Effector memory CD4-positive, alpha-beta T cell (primary cell): ENCODE data around the gene TPO.

Experiments used
- DNase-seq, 3 donors: peaks; one replicate each; pipeline ENCODE4 v3.0.0-alpha.2; 2020
- H3K27ac ChIP-seq: 2 replicates; pipeline ENCODE4 v1.7.0; 2013; ENCODE audit warnings: mild to moderate bottlenecking, low read length, moderate library complexity; ENCODE audit not compliant: insufficient read depth, poor library complexity, severe bottlenecking
- H3K27me3 ChIP-seq: replicated peaks from 2 replicates; pipeline ENCODE4 v1.7.0; 2013; ENCODE audit warnings: mild to moderate bottlenecking, low read length; ENCODE audit not compliant: insufficient read depth, control insufficient read depth, poor library complexity, severe bottlenecking
- H3K36me3 ChIP-seq: 2 replicates; pipeline ENCODE4 v1.7.0; 2013; ENCODE audit warnings: mild to moderate bottlenecking, low read length, moderate library complexity; ENCODE audit not compliant: control insufficient read depth, insufficient read depth
- H3K4me1 ChIP-seq: 2 replicates; pipeline ENCODE4 v1.7.0; 2013; ENCODE audit warnings: low read length, mild to moderate bottlenecking; ENCODE audit not compliant: control insufficient read depth, insufficient read depth, poor library complexity, severe bottlenecking
- H3K4me3 ChIP-seq: 2 replicates; pipeline ENCODE4 v1.7.0; 2013; ENCODE audit warnings: low read length, low read depth, mild to moderate bottlenecking; ENCODE audit not compliant: insufficient read depth, poor library complexity, severe bottlenecking
- H3K9me3 ChIP-seq: 2 replicates; pipeline ENCODE4 v1.7.0; 2013; ENCODE audit warnings: mild to moderate bottlenecking, low read length, moderate library complexity; ENCODE audit not compliant: control insufficient read depth

Gene TPO

DNA sequence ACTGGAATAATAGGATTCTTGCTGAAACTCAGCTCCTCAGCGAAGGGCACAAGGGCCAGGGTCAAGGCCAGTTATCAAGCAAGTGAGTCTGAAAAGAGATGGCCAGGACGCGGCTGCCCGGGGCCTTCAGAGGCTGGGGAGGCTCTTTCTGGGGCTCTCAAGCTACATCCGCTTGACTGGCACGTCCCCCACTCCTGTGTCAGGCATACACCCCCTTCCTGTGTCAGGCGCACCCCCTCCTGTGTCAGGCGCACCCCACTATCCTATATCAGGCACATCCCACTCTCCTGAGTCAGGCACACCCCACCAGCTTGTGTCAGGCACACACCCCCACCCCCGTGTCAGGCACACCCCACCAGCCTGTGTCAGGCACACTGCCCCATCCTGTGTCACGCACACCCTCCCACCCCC, 91.8 kb downstream of the TPO start:
- DNase-seq: no peak
- Histone ChIP-seq H3K27ac (no peak overlapping the region), H3K4me1 (peaks cover under 1% of the 10 kb centered on the region)

GRCh38 chr2:1509271-1510065, 96.2 kb downstream of the TPO start:
- no peak for DNase-seq
- no peaks in the 10 kb centered on the region for H3K36me3 ChIP-seq
- no peaks in the 10 kb centered on the region for H3K27me3 ChIP-seq
- H3K9me3 ChIP-seq: no peaks in the 10 kb centered on the region
- peak overlapping the region; percentile 32 for H3K27ac ChIP-seq
- peaks cover 7% of the 10 kb centered on the region for H3K4me1 ChIP-seq
- no peak overlapping the region for H3K4me3 ChIP-seq

More for the DNA sequence above, 91.8 kb downstream of the TPO start:
- Histone ChIP-seq H3K36me3 (no peaks in the 10 kb centered on the region), H3K4me3 (no peak overlapping the region), H3K27me3 (no peaks in the 10 kb centered on the region), H3K9me3 (no peaks in the 10 kb centered on the region)

DNA sequence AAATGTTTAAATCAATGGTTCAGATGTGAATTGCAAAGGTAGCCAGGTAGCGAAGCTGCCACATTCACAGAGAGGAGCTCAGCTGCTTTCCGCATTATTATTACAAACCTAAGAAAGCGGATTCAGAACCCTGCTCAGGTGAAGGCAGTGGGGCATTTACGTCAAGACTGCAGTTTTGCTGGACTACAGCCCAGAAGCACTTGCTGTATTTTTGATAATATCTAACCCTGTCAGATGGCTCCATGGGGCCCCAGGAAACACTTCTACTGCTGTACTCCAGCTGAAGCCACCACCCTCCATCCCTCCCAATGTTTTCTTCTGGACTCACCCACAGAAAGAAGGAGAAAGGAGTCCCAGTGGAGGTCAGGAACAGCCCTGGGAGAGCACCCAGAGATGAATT, 96.9 kb downstream of the TPO start:
- no peak for DNase-seq

DNA sequence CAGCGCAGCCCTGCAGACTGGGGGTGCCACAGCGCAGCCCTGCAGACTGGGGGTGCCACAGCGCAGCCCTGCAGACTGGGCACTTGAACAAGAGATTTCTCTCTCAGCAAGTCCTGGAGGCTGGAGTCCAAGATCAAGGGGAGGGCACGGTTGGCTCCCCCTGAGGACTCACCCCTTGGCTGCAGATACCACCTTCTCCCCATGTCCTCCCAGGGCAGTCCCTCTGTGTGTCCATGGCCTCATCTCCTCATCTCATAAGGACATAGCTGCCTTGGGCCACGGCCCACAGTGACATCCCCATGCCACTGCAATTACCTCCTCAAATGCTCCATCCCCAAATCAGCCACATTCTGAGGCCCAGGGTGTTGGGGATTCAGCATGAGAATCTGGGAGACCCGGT, 98.2 kb downstream of the TPO start:
- Histone ChIP-seq H3K9me3 (no peaks in the 10 kb centered on the region), H3K4me3 (no peak overlapping the region), H3K27ac (no peak overlapping the region), H3K36me3 (no peaks in the 10 kb centered on the region), H3K4me1 (peaks cover 7% of the 10 kb centered on the region), H3K27me3 (no peaks in the 10 kb centered on the region)
- DNase-seq: no peak

More for the DNA sequence above, 96.9 kb downstream of the TPO start:
- no peaks in the 10 kb centered on the region for H3K9me3 ChIP-seq
- no peak overlapping the region for H3K4me3 ChIP-seq
- H3K27ac ChIP-seq: no peak overlapping the region
- H3K36me3 ChIP-seq: no peaks in the 10 kb centered on the region
- no peaks in the 10 kb centered on the region for H3K27me3 ChIP-seq
- peaks cover 7% of the 10 kb centered on the region for H3K4me1 ChIP-seq

DNA sequence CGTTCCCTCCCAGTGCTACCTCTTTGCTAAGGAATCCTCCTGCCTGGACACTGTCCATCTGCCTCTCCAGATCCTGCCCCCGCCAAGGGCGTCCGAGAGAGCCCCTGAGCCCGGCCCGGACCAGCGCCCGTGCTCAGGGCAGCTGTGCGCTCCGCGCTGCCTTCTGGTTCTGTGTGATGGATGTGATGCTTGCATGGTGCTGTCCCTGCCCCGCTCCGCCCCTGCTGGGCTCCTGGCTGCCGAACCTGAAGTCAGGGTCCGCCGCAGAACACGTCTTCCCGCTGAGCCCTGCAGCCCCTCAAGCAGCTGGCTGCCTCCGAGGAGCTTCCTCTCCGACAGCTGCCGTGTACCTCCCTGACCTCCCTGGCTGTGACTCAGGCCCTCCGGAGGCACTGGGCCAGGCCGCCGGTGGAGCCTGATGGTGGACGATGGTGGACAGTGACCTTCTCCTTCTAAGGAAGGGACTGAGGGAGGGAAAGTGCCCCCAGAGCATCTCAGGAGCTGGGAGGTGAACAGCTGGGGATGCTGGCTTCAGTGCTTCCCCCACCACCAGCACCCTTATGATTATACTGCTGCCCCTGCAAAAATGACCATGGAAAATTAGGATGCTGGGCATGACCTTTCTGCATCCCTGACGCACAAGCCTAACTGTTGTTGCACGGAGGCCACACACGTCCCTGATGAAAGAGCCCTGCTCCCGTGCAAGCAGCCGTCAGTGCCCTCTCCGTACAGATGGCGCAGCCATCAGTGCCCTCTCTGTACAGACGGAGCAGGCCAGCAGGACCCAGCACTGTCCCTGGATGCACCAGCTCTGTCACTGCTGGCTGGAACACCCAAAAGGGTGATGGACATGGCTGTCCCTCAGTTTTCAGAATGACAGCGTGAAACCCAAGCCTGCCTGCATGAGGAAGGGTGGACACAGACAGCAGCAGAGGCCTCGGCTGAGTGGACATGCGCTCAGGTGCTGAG, 99.3 kb downstream of the TPO start:
- Histone ChIP-seq H3K4me1 (peaks cover 7% of the 10 kb centered on the region), H3K27me3 (no peaks in the 10 kb centered on the region), H3K27ac (no peak overlapping the region), H3K4me3 (no peak overlapping the region), H3K36me3 (no peaks in the 10 kb centered on the region), H3K9me3 (no peaks in the 10 kb centered on the region)
- DNase-seq: no peak

DNA sequence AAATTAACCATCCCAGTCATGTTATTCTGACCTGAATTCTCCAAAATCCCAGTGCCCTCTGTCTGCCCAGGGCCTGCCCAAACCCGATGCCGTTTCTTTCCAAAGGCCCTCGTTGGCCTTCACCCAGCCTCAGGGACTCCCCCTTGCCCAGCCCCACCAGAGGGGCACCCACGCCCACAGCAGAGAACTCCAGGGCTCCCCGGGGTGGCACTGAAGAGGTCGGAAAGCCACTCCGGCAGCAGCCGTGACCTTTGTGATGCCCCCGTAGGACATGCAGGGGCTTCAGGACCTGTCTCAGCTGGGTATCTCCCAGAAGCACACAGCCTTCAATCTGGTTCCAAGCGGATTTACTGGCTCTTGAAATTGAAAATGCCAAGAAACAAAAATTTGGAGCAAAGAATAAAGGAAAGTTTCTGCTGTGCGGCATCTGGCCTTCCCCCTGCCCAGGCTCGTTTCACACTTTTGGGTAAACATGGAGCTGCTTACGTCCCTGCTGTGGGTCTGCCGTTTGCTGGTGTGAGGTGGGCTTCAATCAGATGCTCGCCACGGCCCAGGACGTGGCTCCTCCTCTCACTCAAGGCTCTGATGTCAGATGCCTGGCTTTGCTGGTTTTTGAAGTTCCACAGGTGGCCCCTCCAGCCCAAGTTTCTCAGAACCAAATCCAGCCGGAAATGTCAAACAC, 101.3 kb downstream of the TPO start:
- H3K36me3 ChIP-seq: no peaks in the 10 kb centered on the region
- no peaks in the 10 kb centered on the region for H3K27me3 ChIP-seq
- H3K4me3 ChIP-seq: no peak overlapping the region
- H3K27ac ChIP-seq: no peak overlapping the region
- no peaks in the 10 kb centered on the region for H3K9me3 ChIP-seq
- H3K4me1 ChIP-seq: peaks cover 17% of the 10 kb centered on the region
- DNase-seq: no peak

DNA sequence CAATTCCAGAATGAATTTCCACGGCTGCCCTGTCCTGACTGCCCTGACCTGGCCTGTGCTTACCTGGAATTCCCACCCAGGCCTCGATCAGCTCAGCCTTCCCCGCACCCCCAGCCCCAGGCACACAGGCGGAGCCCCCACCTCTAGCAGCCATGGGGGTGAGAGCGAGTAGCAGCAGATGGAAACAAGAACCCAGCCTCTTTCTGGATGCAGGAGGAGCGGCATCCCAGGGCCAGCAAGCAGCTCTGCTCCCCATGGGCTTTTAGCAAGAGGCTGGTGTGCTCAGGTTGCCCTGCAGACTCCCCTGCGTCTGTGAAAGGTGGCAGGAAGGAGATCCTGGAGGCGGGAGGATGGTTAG, 101.8 kb downstream of the TPO start:
- H3K4me1 ChIP-seq: peaks cover 21% of the 10 kb centered on the region
- H3K27ac ChIP-seq: no peak overlapping the region
- H3K4me3 ChIP-seq: no peak overlapping the region
- H3K9me3 ChIP-seq: no peaks in the 10 kb centered on the region
- no peaks in the 10 kb centered on the region for H3K27me3 ChIP-seq
- DNase-seq: no peak
- H3K36me3 ChIP-seq: no peaks in the 10 kb centered on the region

DNA sequence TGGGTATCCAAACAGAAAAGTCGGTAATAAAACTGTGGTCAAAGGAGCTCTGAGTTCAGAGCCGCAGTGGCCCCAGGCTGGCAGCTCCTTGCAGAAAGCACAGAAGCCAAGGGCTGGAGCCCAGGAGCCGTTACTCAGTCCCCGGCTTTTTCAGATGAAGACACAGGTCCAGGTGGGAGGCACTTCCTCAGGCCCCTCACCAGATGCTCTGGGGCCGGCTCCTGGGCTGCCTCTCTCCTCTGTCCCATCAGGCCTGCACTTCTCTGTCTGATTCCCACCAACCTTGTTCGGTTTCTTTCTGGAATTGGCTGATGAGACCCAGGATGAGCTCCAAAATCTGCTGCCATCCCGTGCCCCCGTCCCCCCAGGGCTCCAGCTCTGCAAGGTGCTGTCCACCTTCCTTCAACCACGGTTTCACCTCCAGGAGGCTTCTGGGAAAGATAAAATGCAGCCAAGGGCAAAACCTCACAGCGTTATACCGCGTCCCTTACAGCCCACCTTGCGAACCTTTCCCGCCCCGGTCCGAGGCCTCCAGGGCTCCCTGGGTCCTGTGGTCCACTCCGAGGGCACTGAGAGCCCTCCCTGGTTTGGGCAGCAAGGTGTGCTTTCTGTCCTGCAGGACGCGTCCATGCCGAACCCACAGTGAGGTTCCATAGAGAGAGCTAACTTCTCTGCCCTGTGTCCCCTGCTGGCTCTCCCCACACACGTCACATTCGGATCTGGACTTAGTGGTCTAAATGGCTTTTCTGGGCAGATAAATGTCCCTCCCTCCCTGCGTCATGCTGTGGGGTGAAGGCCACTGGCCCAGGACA, 102.9 kb downstream of the TPO start:
- DNase-seq: no peak
- Histone ChIP-seq H3K4me1 (peaks cover 15% of the 10 kb centered on the region), H3K9me3 (no peaks in the 10 kb centered on the region), H3K27me3 (no peaks in the 10 kb centered on the region), H3K27ac (no peak overlapping the region), H3K36me3 (no peaks in the 10 kb centered on the region), H3K4me3 (no peak overlapping the region)

GRCh38 chr2:1516798-1517060, 103.5 kb downstream of the TPO start:
- Histone ChIP-seq H3K4me1 (peaks cover 15% of the 10 kb centered on the region), H3K36me3 (no peaks in the 10 kb centered on the region), H3K27me3 (no peaks in the 10 kb centered on the region), H3K4me3 (no peak overlapping the region), H3K27ac (no peak overlapping the region), H3K9me3 (no peaks in the 10 kb centered on the region)
- no peak for DNase-seq
